ENCODE data around the gene CLIP4.

DNA sequence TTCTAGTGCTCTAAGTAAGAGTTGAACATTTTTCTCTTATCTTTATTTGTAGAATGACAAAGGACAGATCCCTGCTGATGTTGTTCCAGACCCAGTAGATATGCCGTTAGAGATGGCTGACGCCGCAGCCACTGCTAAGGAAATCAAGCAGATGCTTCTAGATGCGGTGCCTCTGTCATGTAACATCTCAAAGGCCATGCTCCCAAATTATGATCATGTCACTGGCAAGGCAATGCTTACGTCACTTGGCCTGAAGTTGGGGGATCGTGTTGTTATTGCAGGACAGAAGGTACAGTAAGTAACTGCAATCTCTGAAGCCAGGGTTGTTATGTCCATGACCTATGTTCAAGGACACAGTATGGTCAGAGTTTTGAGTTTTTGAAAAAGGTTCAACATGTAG is 28.4 kb downstream of the CLIP4 start:
- TF ChIP-seq, protein P1, sequence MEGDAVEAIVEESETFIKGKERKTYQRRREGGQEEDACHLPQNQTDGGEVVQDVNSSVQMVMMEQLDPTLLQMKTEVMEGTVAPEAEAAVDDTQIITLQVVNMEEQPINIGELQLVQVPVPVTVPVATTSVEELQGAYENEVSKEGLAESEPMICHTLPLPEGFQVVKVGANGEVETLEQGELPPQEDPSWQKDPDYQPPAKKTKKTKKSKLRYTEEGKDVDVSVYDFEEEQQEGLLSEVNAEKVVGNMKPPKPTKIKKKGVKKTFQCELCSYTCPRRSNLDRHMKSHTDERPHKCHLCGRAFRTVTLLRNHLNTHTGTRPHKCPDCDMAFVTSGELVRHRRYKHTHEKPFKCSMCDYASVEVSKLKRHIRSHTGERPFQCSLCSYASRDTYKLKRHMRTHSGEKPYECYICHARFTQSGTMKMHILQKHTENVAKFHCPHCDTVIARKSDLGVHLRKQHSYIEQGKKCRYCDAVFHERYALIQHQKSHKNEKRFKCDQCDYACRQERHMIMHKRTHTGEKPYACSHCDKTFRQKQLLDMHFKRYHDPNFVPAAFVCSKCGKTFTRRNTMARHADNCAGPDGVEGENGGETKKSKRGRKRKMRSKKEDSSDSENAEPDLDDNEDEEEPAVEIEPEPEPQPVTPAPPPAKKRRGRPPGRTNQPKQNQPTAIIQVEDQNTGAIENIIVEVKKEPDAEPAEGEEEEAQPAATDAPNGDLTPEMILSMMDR (conservative IDR thresholded peaks at IDR 0.05) = no peak
- no peak for TF ChIP-seq EZH2 (IDR thresholded peaks at IDR 0.05; ENCODE audit: low read depth)

Data from PC-9 (cell line).